ENCODE results near the gene MAP3K5. TPM values are rescaled to one million over a fixed set of nuclear protein-coding genes. Genes with fewer than 3 reads are reported as not detected.

Gene MAP3K5
- total RNA-seq, 1 experiment from 2014 or later: 15.8 TPM

DNA sequence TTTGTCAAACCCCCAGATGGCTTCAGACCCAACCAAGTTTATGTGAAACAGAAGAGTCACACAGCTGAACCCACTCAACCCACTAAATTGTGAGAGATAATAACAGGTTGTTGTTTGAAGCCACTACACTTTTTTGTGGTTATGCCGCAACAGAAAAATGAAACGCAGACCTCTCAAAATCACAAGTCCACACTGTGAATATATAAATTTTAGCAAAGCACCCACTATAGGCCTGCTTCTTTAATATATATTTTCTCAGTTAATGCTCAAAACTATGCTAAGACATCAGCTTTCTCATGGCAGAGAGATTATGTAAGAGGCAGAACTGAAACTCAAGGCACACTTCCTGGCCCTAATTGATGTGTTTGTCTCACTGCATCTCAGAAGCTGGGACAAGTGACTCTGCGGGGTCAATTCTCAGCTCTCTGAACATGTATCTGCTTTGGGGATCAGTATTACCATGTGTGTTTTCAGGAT is 27.7 kb downstream of the MAP3K5 start:
- no TSS peak for BruUV-seq (replicated peaks)
- no peaks in the 10 kb centered on the region for H3K9me3 Mint-ChIP-seq (ENCODE audit: low read depth, unreplicated experiment)
- CTCF ChIA-PET: interaction anchor here (2.3 kb wide), 1 partner anchor 28 kb away, joined by 7 read pairs; the partner anchor contains the start of gene MAP3K5
- H3K4me1 Mint-ChIP-seq (ENCODE audit: low read depth, unreplicated experiment): peaks cover 36% of the 10 kb centered on the region
- TF ChIP-seq, protein P1, sequence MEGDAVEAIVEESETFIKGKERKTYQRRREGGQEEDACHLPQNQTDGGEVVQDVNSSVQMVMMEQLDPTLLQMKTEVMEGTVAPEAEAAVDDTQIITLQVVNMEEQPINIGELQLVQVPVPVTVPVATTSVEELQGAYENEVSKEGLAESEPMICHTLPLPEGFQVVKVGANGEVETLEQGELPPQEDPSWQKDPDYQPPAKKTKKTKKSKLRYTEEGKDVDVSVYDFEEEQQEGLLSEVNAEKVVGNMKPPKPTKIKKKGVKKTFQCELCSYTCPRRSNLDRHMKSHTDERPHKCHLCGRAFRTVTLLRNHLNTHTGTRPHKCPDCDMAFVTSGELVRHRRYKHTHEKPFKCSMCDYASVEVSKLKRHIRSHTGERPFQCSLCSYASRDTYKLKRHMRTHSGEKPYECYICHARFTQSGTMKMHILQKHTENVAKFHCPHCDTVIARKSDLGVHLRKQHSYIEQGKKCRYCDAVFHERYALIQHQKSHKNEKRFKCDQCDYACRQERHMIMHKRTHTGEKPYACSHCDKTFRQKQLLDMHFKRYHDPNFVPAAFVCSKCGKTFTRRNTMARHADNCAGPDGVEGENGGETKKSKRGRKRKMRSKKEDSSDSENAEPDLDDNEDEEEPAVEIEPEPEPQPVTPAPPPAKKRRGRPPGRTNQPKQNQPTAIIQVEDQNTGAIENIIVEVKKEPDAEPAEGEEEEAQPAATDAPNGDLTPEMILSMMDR (IDR thresholded peaks at IDR 0.05; ENCODE audit: unreplicated experiment): no peak
- no peak overlapping the region for H3K27ac Mint-ChIP-seq (ENCODE audit: unreplicated experiment)
- DNase-seq: no peak
- H3K27me3 Mint-ChIP-seq (ENCODE audit: unreplicated experiment): no peaks in the 10 kb centered on the region
- H3K36me3 Mint-ChIP-seq (ENCODE audit: insufficient read depth, unreplicated experiment): no peaks in the 10 kb centered on the region
- no peak overlapping the region for H3K4me3 Mint-ChIP-seq (ENCODE audit: low read depth, unreplicated experiment)
- intact Hi-C loops (cut with micrococcal nuclease; ENCODE audit: unreplicated experiment): no loop called here

GRCh38 chr6:136763716-136764516 is 28.4 kb downstream of the MAP3K5 start:
- H3K36me3 Mint-ChIP-seq (ENCODE audit: insufficient read depth, unreplicated experiment): no peaks in the 10 kb centered on the region
- BruUV-seq (replicated peaks): no TSS peak
- CTCF ChIA-PET: interaction anchor here (2.3 kb wide), 1 partner anchor 29 kb away, joined by 7 read pairs; the partner anchor contains the start of gene MAP3K5

GRCh38 chr6:136763255-136763654 is 29.0 kb downstream of the MAP3K5 start:
- no peaks in the 10 kb centered on the region for H3K36me3 Mint-ChIP-seq (ENCODE audit: insufficient read depth, unreplicated experiment)
- no TSS peak for BruUV-seq (replicated peaks)
- intact Hi-C loops (cut with micrococcal nuclease; ENCODE audit: unreplicated experiment): no loop called here
- H3K27ac Mint-ChIP-seq (ENCODE audit: unreplicated experiment): no peak overlapping the region
- H3K9me3 Mint-ChIP-seq (ENCODE audit: low read depth, unreplicated experiment): no peaks in the 10 kb centered on the region
- TF ChIP-seq, protein P1 (IDR thresholded peaks at IDR 0.05; ENCODE audit: unreplicated experiment): no peak
- no peaks in the 10 kb centered on the region for H3K27me3 Mint-ChIP-seq (ENCODE audit: unreplicated experiment)
- DNase-seq: no peak
- CTCF ChIA-PET: interaction anchor here (2.3 kb wide), 1 partner anchor 29 kb away, joined by 7 read pairs; the partner anchor contains the start of gene MAP3K5
- no peak overlapping the region for H3K4me3 Mint-ChIP-seq (ENCODE audit: low read depth, unreplicated experiment)
- peaks cover 36% of the 10 kb centered on the region for H3K4me1 Mint-ChIP-seq (ENCODE audit: low read depth, unreplicated experiment)

More at GRCh38 chr6:136763716-136764516, 28.4 kb downstream of the MAP3K5 start:
- no peak overlapping the region for H3K4me3 Mint-ChIP-seq (ENCODE audit: low read depth, unreplicated experiment)
- intact Hi-C loops (cut with micrococcal nuclease; ENCODE audit: unreplicated experiment): no loop called here
- no peak overlapping the region for H3K27ac Mint-ChIP-seq (ENCODE audit: unreplicated experiment)
- TF ChIP-seq, protein P1 (IDR thresholded peaks at IDR 0.05; ENCODE audit: unreplicated experiment): no peak
- DNase-seq: no peak
- no peaks in the 10 kb centered on the region for H3K9me3 Mint-ChIP-seq (ENCODE audit: low read depth, unreplicated experiment)
- peaks cover 36% of the 10 kb centered on the region for H3K4me1 Mint-ChIP-seq (ENCODE audit: low read depth, unreplicated experiment)
- no peaks in the 10 kb centered on the region for H3K27me3 Mint-ChIP-seq (ENCODE audit: unreplicated experiment)

- DNase-seq: no peak
- Mint-ChIP-seq H3K27ac (ENCODE audit: unreplicated experiment) (peak overlapping the region; percentile 19), H3K9me3 (ENCODE audit: low read depth, unreplicated experiment) (no peaks in the 10 kb centered on the region), H3K36me3 (ENCODE audit: insufficient read depth, unreplicated experiment) (no peaks in the 10 kb centered on the region), H3K4me1 (ENCODE audit: low read depth, unreplicated experiment) (peaks cover 29% of the 10 kb centered on the region), H3K4me3 (ENCODE audit: low read depth, unreplicated experiment) (no peak overlapping the region), H3K27me3 (ENCODE audit: unreplicated experiment) (no peaks in the 10 kb centered on the region)
- CTCF ChIA-PET: interaction anchor here (1.0 to 2.3 kb wide), 2 partner anchors 9 to 30 kb away, joined by 7 to 8 read pairs; partner anchors contain the start of gene MAP3K5
- TF ChIP-seq, protein P1 (IDR thresholded peaks at IDR 0.05; ENCODE audit: unreplicated experiment): no peak
- no TSS peak for BruUV-seq (replicated peaks)
- intact Hi-C loops (cut with micrococcal nuclease; ENCODE audit: unreplicated experiment): no loop called here
These were observed 30.0 kb downstream of the MAP3K5 start for GRCh38 chr6:136762022-136762975.
